ENCODE measurements around the gene FAM151B. TPM values are rescaled to one million over a fixed set of nuclear protein-coding genes. Genes with fewer than 3 reads are reported as not detected.

FAM151B gene
- total RNA-seq, 1 experiment from 2014 or later: 2.0 TPM

DNA sequence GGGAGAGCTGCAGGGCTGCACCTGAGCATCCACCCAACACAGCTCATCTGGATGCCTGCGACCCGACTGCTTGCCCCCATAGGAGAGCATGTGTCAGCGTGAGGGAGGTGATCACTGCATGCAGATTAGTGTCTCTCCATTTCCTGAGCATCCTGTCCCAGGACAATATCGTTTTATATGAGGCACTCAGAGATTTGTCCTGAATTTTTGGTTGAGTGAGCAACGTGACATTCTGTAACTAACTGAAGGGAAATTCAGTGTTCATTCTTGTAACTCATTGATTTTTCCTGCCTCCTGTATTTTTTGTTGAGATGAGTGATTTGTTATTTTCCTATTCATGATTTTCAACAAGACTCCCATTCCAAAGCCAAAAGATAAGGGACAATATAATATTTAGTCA lies 102.9 kb downstream of the FAM151B start:
- H3K4me3 Mint-ChIP-seq (ENCODE audit: low read depth, unreplicated experiment): no peak overlapping the region
- no peaks in the 10 kb centered on the region for H3K27me3 Mint-ChIP-seq (ENCODE audit: unreplicated experiment)
- no peak overlapping the region for H3K27ac Mint-ChIP-seq (ENCODE audit: unreplicated experiment)
- DNase-seq: no peak
- TF ChIP-seq, protein P1, sequence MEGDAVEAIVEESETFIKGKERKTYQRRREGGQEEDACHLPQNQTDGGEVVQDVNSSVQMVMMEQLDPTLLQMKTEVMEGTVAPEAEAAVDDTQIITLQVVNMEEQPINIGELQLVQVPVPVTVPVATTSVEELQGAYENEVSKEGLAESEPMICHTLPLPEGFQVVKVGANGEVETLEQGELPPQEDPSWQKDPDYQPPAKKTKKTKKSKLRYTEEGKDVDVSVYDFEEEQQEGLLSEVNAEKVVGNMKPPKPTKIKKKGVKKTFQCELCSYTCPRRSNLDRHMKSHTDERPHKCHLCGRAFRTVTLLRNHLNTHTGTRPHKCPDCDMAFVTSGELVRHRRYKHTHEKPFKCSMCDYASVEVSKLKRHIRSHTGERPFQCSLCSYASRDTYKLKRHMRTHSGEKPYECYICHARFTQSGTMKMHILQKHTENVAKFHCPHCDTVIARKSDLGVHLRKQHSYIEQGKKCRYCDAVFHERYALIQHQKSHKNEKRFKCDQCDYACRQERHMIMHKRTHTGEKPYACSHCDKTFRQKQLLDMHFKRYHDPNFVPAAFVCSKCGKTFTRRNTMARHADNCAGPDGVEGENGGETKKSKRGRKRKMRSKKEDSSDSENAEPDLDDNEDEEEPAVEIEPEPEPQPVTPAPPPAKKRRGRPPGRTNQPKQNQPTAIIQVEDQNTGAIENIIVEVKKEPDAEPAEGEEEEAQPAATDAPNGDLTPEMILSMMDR (IDR thresholded peaks at IDR 0.05; ENCODE audit: unreplicated experiment): no peak
- no peaks in the 10 kb centered on the region for H3K4me1 Mint-ChIP-seq (ENCODE audit: low read depth, unreplicated experiment)
- intact Hi-C loops (cut with micrococcal nuclease; ENCODE audit: unreplicated experiment): no loop called here
- CTCF ChIA-PET: interaction anchor here (0.5 kb wide), 1 partner anchor 15 kb away, joined by 4 read pairs; no protein-coding TSS in a partner anchor
- H3K9me3 Mint-ChIP-seq (ENCODE audit: low read depth, unreplicated experiment): no peaks in the 10 kb centered on the region
- no peaks in the 10 kb centered on the region for H3K36me3 Mint-ChIP-seq (ENCODE audit: insufficient read depth, unreplicated experiment)
- no TSS peak for BruUV-seq (replicated peaks)

- TF ChIP-seq, protein P1 (IDR thresholded peaks at IDR 0.05; ENCODE audit: unreplicated experiment): no peak
- CTCF ChIA-PET: interaction anchor here (0.5 kb wide), 1 partner anchor 15 kb away, joined by 4 read pairs; no protein-coding TSS in a partner anchor
- no peaks in the 10 kb centered on the region for H3K4me1 Mint-ChIP-seq (ENCODE audit: low read depth, unreplicated experiment)
- H3K27ac Mint-ChIP-seq (ENCODE audit: unreplicated experiment): no peak overlapping the region
- no peaks in the 10 kb centered on the region for H3K9me3 Mint-ChIP-seq (ENCODE audit: low read depth, unreplicated experiment)
- H3K4me3 Mint-ChIP-seq (ENCODE audit: low read depth, unreplicated experiment): no peak overlapping the region
- no TSS peak for BruUV-seq (replicated peaks)
- H3K27me3 Mint-ChIP-seq (ENCODE audit: unreplicated experiment): no peaks in the 10 kb centered on the region
- intact Hi-C loops (cut with micrococcal nuclease; ENCODE audit: unreplicated experiment): no loop called here
- H3K36me3 Mint-ChIP-seq (ENCODE audit: insufficient read depth, unreplicated experiment): no peaks in the 10 kb centered on the region
- DNase-seq: no peak
Observed at GRCh38 chr5:80591352-80591751, 103.5 kb downstream of the FAM151B start.

DNA sequence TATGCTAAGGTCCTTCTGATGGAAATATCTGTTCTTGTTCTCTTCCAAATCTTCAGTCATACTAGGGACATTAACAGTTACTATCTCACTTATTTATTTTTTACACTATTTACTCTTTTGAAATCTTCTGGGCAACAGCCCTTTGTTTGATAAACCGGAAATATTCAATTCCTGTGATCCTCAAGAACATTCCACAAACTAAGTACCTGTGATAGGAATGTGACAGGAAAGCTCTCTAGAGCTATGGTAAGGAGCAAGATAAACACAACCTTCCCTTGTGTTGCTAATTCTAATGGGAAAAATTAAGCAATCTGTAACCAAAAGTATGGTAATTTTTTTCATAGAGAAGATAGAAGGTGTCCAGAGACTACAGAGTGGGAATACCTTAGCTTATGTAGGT lies 104.2 kb downstream of the FAM151B start:
- H3K36me3 Mint-ChIP-seq (ENCODE audit: insufficient read depth, unreplicated experiment): no peaks in the 10 kb centered on the region
- no peak for DNase-seq
- TF ChIP-seq, protein P1 (IDR thresholded peaks at IDR 0.05; ENCODE audit: unreplicated experiment): no peak

More for the DNA sequence above, 104.2 kb downstream of the FAM151B start:
- no peaks in the 10 kb centered on the region for H3K27me3 Mint-ChIP-seq (ENCODE audit: unreplicated experiment)
- CTCF ChIA-PET: no interaction called here
- no peak overlapping the region for H3K4me3 Mint-ChIP-seq (ENCODE audit: low read depth, unreplicated experiment)
- intact Hi-C loops (cut with micrococcal nuclease; ENCODE audit: unreplicated experiment): no loop called here
- H3K9me3 Mint-ChIP-seq (ENCODE audit: low read depth, unreplicated experiment): no peaks in the 10 kb centered on the region
- no TSS peak for BruUV-seq (replicated peaks)
- no peaks in the 10 kb centered on the region for H3K4me1 Mint-ChIP-seq (ENCODE audit: low read depth, unreplicated experiment)
- no peak overlapping the region for H3K27ac Mint-ChIP-seq (ENCODE audit: unreplicated experiment)

Other genes with a start within 250 kb of the FAM151B start
- 47.0 and 49.2 TPM in 2 replicates for gene SERINC5, start 232.1 kb upstream of the FAM151B start, total RNA-seq (2022)
- gene SPZ1, start 168.1 kb upstream of the FAM151B start, total RNA-seq (2022): not detected in 2 replicates
- gene ZFYVE16, start 80.0 kb upstream of the FAM151B start, total RNA-seq (2022): 39.3 and 52.7 TPM in 2 replicates
- gene ANKRD34B, start 82.2 kb downstream of the FAM151B start, total RNA-seq (2022): 0.29 and 0.40 TPM in 2 replicates
- gene MSH3, start 166.6 kb downstream of the FAM151B start, total RNA-seq (2022): 15.5 and 17.2 TPM in 2 replicates
- 46.9 and 58.0 TPM in 2 replicates for gene DHFR, start 166.9 kb downstream of the FAM151B start, total RNA-seq (2022)